Measurements from ENCODE around the gene SERPINB12.

The SERPINB12 gene

GRCh38 chr18:63544017-63544416 is 1.8 kb downstream of the SERPINB12 start:
- TF ChIP-seq CTCF (IDR thresholded peaks at IDR 0.05; ENCODE audit: control insufficient read depth, insufficient read depth, low read depth, low read length, missing control alignments) = no peak
- no peak overlapping the region for H3K4me3 ChIP-seq (ENCODE audit: control insufficient read depth, low read depth, low read length)
- DNase-seq (ENCODE audit: low read depth) = no peak

GRCh38 chr18:63545000-63545399 is 2.8 kb downstream of the SERPINB12 start:
- H3K4me3 ChIP-seq (ENCODE audit: control insufficient read depth, low read depth, low read length) = no peak overlapping the region
- DNase-seq (ENCODE audit: low read depth) = no peak
- TF ChIP-seq CTCF (IDR thresholded peaks at IDR 0.05; ENCODE audit: control insufficient read depth, insufficient read depth, low read depth, low read length, missing control alignments) = no peak

GRCh38 chr18:63550068-63550467 is 7.9 kb downstream of the SERPINB12 start:
- no peak for DNase-seq (ENCODE audit: low read depth)
- no peak overlapping the region for H3K4me3 ChIP-seq (ENCODE audit: control insufficient read depth, low read depth, low read length)
- no peak for TF ChIP-seq CTCF (IDR thresholded peaks at IDR 0.05; ENCODE audit: control insufficient read depth, insufficient read depth, low read depth, low read length, missing control alignments)

GRCh38 chr18:63551769-63552168 is 9.6 kb downstream of the SERPINB12 start:
- DNase-seq (ENCODE audit: low read depth) = no peak
- no peak for TF ChIP-seq CTCF (IDR thresholded peaks at IDR 0.05; ENCODE audit: control insufficient read depth, insufficient read depth, low read depth, low read length, missing control alignments)
- no peak overlapping the region for H3K4me3 ChIP-seq (ENCODE audit: control insufficient read depth, low read depth, low read length)

GRCh38 chr18:63552581-63552980 is 10.4 kb downstream of the SERPINB12 start:
- DNase-seq (ENCODE audit: low read depth) = no peak
- TF ChIP-seq CTCF (IDR thresholded peaks at IDR 0.05; ENCODE audit: control insufficient read depth, insufficient read depth, low read depth, low read length, missing control alignments) = no peak
- H3K4me3 ChIP-seq (ENCODE audit: control insufficient read depth, low read depth, low read length) = no peak overlapping the region

- TF ChIP-seq CTCF (IDR thresholded peaks at IDR 0.05; ENCODE audit: control insufficient read depth, insufficient read depth, low read depth, low read length, missing control alignments) = no peak
- no peak overlapping the region for H3K4me3 ChIP-seq (ENCODE audit: control insufficient read depth, low read depth, low read length)
- DNase-seq (ENCODE audit: low read depth) = peak; percentile 92
These were observed 10.9 kb downstream of the SERPINB12 start for GRCh38 chr18:63553081-63553480.
